ENCODE measurements around the gene BAD. TPM values are rescaled to one million over a fixed set of nuclear protein-coding genes. Genes with fewer than 3 reads are reported as not detected.

BAD gene
- total and polyA plus RNA-seq, 10 of the 15 experiments (the other 5 are each of a cell fraction or from before 2014, with no cell fraction given), result 1.5 to 67.2 (median 39.6) TPM

DNA sequence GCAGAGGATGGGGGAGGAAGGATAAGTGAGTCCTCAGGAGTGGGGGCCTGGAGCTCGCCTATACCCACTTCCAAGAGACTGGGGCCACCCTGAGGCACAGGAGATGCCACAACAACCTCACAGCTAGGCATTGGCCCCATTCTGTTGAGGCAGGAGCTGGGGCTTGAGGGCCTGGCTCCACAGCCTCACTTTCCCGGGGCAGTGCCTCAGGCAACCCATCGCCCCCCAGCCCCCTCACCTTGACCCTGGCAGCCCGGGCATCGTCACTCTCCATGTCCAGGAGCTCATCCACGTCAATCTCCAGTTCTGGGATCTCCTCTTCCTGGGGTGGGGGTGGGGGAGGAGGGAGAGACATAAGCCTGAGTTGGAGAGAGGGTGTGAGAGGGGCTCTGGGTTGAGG is 39.5 kb downstream of the BAD start:
- no peaks in the 10 kb centered on the region for H3K27me3 ChIP-seq (replicated peaks in 1 of 2; ENCODE audit: control insufficient read depth in 2 of 2, insufficient read depth in 2 of 2, low read length in 1 of 2)
- intact Hi-C loops (cut with micrococcal nuclease; ENCODE audit: unreplicated experiment) (no loop called here), in situ Hi-C loops (cut with MboI) (loop anchor here (25.0 kb wide), 1 partner anchor 1617 kb away; the partner anchor contains the start of genes CFL1, EFEMP2 and MUS81)
- FAIRE-seq (no peak), DNase-seq (ENCODE audit: low read depth, low spot score) (no peak), ATAC-seq (no peak)
- H3K4me3 ChIP-seq, result peak overlapping the region; percentile 91
- no peaks in the 10 kb centered on the region for H3K9me3 ChIP-seq (replicated peaks; ENCODE audit: control insufficient read depth, insufficient read depth, low read length)
- H3K27ac ChIP-seq (ENCODE audit: control insufficient read depth, insufficient read depth), result peak overlapping the region; percentile 90
- H3K4me1 ChIP-seq (ENCODE audit: control insufficient read depth, insufficient read depth, low read length), result peaks cover 16% of the 10 kb centered on the region
- no TSS peak for BruUV-seq (replicated peaks)
- H3K4me2 ChIP-seq (ENCODE audit: control insufficient read depth, insufficient read depth), result peak overlapping the region; percentile 80
- ChIA-PET CTCF (interaction anchor here (1.0 to 6.2 kb wide), 6 partner anchors 24 to 60 kb away, joined by 3 to 66 read pairs (median 10); partner anchors contain the start of genes CATSPERZ and FERMT3), SMC1A (ENCODE audit: uncharacterized antibody, unreplicated experiment) (interaction anchor here (1.8 to 2.0 kb wide), 2 partner anchors 38 to 41 kb away, joined by 5 to 7 read pairs; partner anchors contain the start of gene FERMT3), POLR2A (interaction anchor here (1.3 to 7.4 kb wide), 10 partner anchors 12 to 61 kb away, joined by 3 to 82 read pairs (median 6); partner anchors contain the start of genes BAD, DNAJC4, ESRRA and FERMT3), RAD21 (ENCODE audit: unreplicated experiment) (interaction anchor here (0.6 to 8.6 kb wide), 5 partner anchors 11 to 110 kb away, joined by 3 to 104 read pairs (median 4); partner anchors contain the start of genes FERMT3, MACROD1 and VEGFB)
- WGBS (ENCODE audit: insufficient coverage, insufficient replicate concordance, low lambda C conversion rate, missing lambda C conversion rate), result 6% methylated on average over 6 of the region's 6 CpGs
- H3K36me3 ChIP-seq (ENCODE audit: control insufficient read depth in 2 of 2, insufficient read depth in 2 of 2, low read length in 1 of 2), result peaks cover 0 to 10% of the 10 kb centered on the region in 2 experiments; a peak in 2 of 4 replicates
- H3K9ac ChIP-seq (ENCODE audit: control insufficient read depth, insufficient read depth, low read length), result peak overlapping the region; percentile 92
- H4K20me1 ChIP-seq (ENCODE audit: control insufficient read depth, insufficient read depth), result no peaks in the 10 kb centered on the region
- peaks cover 38% of the 10 kb centered on the region for H3K79me2 ChIP-seq (ENCODE audit: control insufficient read depth, insufficient read depth, low read length)
- H2AFZ ChIP-seq (ENCODE audit: control insufficient read depth, low read depth, low read length), result no peak overlapping the region
- TF ChIP-seq BACH1 (IDR thresholded peaks at IDR 0.05; ENCODE audit: borderline replicate concordance) (no peak), MEF2A (IDR thresholded peaks at IDR 0.05; ENCODE audit: insufficient read depth, low read depth, low read length) (no peak), TCF12 (IDR thresholded peaks at IDR 0.05; ENCODE audit: low read depth, low read length) (no peak), POU2F2 (IDR thresholded peaks at IDR 0.05; ENCODE audit: borderline replicate concordance, low read depth, low read length) (no peak), KDM1A (IDR thresholded peaks at IDR 0.05; ENCODE audit: borderline replicate concordance) (no peak), GABPA (IDR thresholded peaks at IDR 0.05; ENCODE audit: low read depth) (no peak), TAF1 (IDR thresholded peaks at IDR 0.05; ENCODE audit: borderline replicate concordance, low read depth, low read length) (no peak), BMI1 (IDR thresholded peaks at IDR 0.05; ENCODE audit: borderline replicate concordance) (no peak), EGR1 (IDR thresholded peaks at IDR 0.05; ENCODE audit: borderline replicate concordance in 1 of 2, low read depth in 2 of 2, low read length in 2 of 2) (no peak), TCF3 (IDR thresholded peaks at IDR 0.05; ENCODE audit: borderline replicate concordance, insufficient read depth, low read depth, low read length) (no peak), MEF2B (IDR thresholded peaks at IDR 0.05; ENCODE audit: partially characterized antibody, poor library complexity, severe bottlenecking) (no peak), RAD21 (IDR thresholded peaks at IDR 0.05; ENCODE audit: insufficient read depth, low read depth, low read length) (no peak), BHLHE40 (IDR thresholded peaks at IDR 0.05; ENCODE audit: borderline replicate concordance in 1 of 2, low read depth in 2 of 2, low read length in 1 of 2) (no peak)
- TF ChIP-seq, protein P1, sequence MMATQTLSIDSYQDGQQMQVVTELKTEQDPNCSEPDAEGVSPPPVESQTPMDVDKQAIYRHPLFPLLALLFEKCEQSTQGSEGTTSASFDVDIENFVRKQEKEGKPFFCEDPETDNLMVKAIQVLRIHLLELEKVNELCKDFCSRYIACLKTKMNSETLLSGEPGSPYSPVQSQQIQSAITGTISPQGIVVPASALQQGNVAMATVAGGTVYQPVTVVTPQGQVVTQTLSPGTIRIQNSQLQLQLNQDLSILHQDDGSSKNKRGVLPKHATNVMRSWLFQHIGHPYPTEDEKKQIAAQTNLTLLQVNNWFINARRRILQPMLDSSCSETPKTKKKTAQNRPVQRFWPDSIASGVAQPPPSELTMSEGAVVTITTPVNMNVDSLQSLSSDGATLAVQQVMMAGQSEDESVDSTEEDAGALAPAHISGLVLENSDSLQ (IDR thresholded peaks at IDR 0.05), result no peak
- TF ChIP-seq, protein P2, sequence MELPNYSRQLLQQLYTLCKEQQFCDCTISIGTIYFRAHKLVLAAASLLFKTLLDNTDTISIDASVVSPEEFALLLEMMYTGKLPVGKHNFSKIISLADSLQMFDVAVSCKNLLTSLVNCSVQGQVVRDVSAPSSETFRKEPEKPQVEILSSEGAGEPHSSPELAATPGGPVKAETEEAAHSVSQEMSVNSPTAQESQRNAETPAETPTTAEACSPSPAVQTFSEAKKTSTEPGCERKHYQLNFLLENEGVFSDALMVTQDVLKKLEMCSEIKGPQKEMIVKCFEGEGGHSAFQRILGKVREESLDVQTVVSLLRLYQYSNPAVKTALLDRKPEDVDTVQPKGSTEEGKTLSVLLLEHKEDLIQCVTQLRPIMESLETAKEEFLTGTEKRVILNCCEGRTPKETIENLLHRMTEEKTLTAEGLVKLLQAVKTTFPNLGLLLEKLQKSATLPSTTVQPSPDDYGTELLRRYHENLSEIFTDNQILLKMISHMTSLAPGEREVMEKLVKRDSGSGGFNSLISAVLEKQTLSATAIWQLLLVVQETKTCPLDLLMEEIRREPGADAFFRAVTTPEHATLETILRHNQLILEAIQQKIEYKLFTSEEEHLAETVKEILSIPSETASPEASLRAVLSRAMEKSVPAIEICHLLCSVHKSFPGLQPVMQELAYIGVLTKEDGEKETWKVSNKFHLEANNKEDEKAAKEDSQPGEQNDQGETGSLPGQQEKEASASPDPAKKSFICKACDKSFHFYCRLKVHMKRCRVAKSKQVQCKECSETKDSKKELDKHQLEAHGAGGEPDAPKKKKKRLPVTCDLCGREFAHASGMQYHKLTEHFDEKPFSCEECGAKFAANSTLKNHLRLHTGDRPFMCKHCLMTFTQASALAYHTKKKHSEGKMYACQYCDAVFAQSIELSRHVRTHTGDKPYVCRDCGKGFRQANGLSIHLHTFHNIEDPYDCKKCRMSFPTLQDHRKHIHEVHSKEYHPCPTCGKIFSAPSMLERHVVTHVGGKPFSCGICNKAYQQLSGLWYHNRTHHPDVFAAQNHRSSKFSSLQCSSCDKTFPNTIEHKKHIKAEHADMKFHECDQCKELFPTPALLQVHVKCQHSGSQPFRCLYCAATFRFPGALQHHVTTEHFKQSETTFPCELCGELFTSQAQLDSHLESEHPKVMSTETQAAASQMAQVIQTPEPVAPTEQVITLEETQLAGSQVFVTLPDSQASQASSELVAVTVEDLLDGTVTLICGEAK (IDR thresholded peaks at IDR 0.05; ENCODE audit: borderline replicate concordance), result no peak
- TF ChIP-seq, protein P3, sequence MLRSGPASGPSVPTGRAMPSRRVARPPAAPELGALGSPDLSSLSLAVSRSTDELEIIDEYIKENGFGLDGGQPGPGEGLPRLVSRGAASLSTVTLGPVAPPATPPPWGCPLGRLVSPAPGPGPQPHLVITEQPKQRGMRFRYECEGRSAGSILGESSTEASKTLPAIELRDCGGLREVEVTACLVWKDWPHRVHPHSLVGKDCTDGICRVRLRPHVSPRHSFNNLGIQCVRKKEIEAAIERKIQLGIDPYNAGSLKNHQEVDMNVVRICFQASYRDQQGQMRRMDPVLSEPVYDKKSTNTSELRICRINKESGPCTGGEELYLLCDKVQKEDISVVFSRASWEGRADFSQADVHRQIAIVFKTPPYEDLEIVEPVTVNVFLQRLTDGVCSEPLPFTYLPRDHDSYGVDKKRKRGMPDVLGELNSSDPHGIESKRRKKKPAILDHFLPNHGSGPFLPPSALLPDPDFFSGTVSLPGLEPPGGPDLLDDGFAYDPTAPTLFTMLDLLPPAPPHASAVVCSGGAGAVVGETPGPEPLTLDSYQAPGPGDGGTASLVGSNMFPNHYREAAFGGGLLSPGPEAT (IDR thresholded peaks at IDR 0.05; ENCODE audit: low read depth), result no peak
